Measurements from ENCODE around the gene MKRN2.

MKRN2 gene

GRCh38 chr3:12593473-12593872, 36.6 kb downstream of the MKRN2 start:
- no peak overlapping the region for H3K4me3 ChIP-seq (ENCODE audit: low read depth, low read length)
- no peak for TF ChIP-seq CTCF (IDR thresholded peaks at IDR 0.05; ENCODE audit: borderline replicate concordance, insufficient read depth, low read depth, low read length)

- H3K4me3 ChIP-seq (ENCODE audit: low read depth, low read length): no peak overlapping the region
- no peak for TF ChIP-seq CTCF (IDR thresholded peaks at IDR 0.05; ENCODE audit: borderline replicate concordance, insufficient read depth, low read depth, low read length)
Measured at GRCh38 chr3:12598890-12599289, 42.0 kb downstream of the MKRN2 start.

- H3K4me3 ChIP-seq (ENCODE audit: low read depth, low read length): no peak overlapping the region
- no peak for TF ChIP-seq CTCF (IDR thresholded peaks at IDR 0.05; ENCODE audit: borderline replicate concordance, insufficient read depth, low read depth, low read length)
Measured at GRCh38 chr3:12601072-12601471, 44.2 kb downstream of the MKRN2 start.

- H3K4me3 ChIP-seq (ENCODE audit: low read depth, low read length): no peak overlapping the region
- TF ChIP-seq CTCF (IDR thresholded peaks at IDR 0.05; ENCODE audit: borderline replicate concordance, insufficient read depth, low read depth, low read length): no peak
Measured at GRCh38 chr3:12603969-12604368, 47.1 kb downstream of the MKRN2 start.

GRCh38 chr3:12608376-12608775, 51.5 kb downstream of the MKRN2 start:
- no peak overlapping the region for H3K4me3 ChIP-seq (ENCODE audit: low read depth, low read length)
- TF ChIP-seq CTCF (IDR thresholded peaks at IDR 0.05; ENCODE audit: borderline replicate concordance, insufficient read depth, low read depth, low read length): no peak

- TF ChIP-seq CTCF (IDR thresholded peaks at IDR 0.05; ENCODE audit: borderline replicate concordance, insufficient read depth, low read depth, low read length): no peak
- H3K4me3 ChIP-seq (ENCODE audit: low read depth, low read length): no peak overlapping the region
Measured at GRCh38 chr3:12611117-12611516, 54.2 kb downstream of the MKRN2 start.

GRCh38 chr3:12612514-12613226, 55.8 kb downstream of the MKRN2 start:
- no peak for TF ChIP-seq CTCF (IDR thresholded peaks at IDR 0.05; ENCODE audit: borderline replicate concordance, insufficient read depth, low read depth, low read length)
- no peak overlapping the region for H3K4me3 ChIP-seq (ENCODE audit: low read depth, low read length)
